HuH-7 (cell line): ENCODE data around the gene CELF2.

Experiments used
- DNase-seq: peaks from one replicate; pipeline ENCODE4 v3.0.0; 2011; ENCODE audit warnings: low spot score

CELF2 gene

GRCh38 chr10:11004144-11005077 is 13.3 kb upstream of the CELF2 start:
- no peak for DNase-seq

DNA sequence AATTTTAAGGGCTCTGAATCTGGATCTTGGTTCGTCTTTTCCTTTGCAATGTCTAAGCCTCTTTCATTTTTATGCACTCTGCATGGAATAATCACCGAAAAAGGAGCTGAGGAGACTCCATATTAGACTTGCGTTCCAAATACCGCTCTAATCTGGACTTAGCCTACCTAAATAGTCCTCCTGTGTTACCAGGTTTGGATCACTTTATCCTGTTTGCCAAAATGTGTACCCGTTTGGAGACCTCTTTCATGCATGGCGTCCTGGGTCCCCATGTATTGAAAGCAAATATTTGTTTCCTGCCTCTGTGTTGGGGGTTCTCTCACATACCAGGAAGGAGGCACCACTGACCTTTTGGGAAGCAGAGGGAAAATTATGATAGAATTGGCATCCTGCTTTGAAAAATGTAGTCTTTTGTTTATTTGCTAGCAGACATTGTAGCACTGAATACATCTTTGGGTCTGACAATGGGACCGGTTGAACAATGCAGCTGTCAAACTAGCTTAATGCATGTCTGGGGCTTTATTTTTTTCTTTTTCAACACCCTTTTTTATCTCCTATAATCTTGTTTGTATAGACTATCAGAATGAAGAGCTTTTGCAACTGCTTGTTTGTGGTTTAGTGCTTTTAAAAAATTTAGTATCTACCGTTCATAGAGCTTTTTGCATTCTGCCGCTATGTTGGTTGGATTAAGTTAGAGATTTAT is 11.8 kb upstream of the CELF2 start:
- no peak for DNase-seq

GRCh38 chr10:11006428-11006825 is 11.2 kb upstream of the CELF2 start:
- DNase-seq, result no peak

DNA sequence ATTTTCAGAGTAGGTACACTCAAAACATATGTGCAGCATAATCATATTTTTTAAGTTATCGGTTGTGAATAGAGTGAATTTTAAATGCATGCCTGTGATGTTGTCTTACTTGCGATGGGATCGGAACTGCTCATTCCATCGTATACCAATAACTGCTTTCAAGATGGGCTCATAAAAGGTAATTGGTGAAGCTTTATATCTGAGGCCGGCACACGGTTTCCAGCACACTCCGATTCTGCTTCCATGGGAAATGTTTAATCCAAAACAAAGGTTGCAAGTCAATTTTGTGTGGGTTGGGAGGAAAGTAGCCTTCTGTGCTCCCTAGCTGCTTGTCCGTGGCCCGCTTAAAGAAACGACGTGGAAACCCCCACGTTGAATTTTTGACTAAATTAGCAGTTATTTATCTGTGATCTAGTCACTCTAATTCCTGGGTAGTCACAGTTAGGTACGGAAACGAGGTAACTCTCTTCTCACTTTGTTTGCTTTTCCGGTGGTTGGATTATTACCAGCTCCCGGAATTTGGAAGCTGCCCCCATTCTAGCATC is 10.1 kb upstream of the CELF2 start:
- no peak for DNase-seq

DNA sequence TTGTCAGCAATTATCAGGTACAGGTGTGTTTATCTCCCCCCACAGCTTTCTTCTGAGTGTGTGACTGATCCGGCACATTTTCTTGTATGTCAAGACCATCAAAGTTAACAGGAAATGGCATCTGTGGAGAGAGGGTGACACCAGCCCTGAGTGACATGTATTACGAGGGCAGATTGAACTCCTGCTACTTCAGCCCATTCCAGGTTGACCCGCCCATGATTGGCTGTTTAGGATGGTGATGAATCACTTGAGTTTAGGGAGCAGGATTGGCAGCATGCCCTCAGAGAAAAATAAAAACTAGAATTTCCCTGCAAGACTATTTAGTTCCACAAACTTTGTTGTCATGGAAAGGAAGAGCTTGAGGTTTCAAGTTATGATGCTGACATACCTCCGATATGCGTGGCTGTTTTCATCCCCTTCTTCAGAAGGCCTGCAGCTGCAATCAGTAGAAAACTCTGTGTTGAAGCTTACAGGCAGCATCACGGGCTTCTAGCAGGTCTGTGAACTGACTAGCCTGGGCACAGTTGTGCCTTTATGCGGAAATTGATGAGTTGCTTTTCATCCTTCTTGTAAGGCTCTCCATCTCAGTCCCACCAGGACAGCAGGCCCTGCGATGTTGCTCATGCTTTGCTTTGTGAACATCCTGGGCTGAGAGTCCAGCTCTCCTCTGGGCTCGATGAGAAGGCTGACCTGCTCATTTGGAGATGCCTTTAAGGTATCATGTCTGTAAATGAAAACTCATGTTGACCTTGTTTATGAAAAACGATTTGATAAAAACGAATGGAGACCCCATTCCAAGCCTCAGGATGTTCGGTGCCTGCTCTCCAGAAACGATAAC is 8.0 kb upstream of the CELF2 start:
- no peak for DNase-seq

DNA sequence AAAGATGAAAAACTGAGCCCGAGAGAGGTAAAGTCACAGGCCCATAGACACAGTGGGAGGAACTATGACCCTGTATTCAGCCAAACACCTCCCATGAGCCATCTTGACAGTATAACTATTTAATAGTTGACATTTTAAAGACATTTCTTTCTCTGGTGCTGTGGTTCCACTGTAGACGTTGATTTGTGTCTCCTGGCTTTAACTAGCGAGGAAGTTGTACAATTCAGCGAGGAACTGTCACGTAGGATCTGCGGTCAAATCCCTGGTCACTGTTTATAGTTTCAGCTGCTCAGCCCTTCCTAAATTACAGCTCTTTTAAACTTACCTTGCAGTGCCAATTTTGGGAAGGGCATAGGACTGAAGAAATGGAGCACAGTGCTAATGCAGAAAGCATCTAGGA is 7.1 kb upstream of the CELF2 start:
- no peak for DNase-seq

GRCh38 chr10:11011436-11011835 is 6.2 kb upstream of the CELF2 start:
- no peak for DNase-seq

- no peak for DNase-seq
These were observed 5.7 kb upstream of the CELF2 start for GRCh38 chr10:11011984-11012383.

GRCh38 chr10:11012421-11013295 is 5.0 kb upstream of the CELF2 start:
- no peak for DNase-seq

- no peak for DNase-seq
These were observed 3.8 kb upstream of the CELF2 start for GRCh38 chr10:11013836-11014235.

- DNase-seq, result no peak
These were observed 2.8 kb upstream of the CELF2 start for GRCh38 chr10:11014671-11015445.

DNA sequence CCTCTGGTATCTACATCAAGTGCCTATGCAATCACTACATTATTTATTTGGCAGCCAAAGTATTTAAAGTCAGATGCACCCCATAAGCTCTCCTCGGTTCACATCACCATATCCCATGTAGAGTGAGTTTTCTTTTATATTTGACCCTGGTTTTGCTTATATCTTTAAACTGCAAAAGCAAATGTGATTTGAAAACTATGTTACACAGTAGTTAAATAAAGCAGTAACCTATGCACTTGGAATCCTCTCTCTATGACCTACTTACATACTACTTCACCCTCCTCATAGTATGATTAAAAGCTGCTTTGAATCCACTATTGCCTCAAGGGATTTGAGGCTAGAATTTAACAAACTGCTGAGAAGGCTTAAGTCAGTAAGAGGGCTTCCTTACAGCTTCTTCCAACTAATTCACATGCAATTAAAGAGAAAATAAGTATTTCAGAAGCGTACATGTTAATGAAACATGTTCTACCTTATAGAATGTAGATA is 2.2 kb upstream of the CELF2 start:
- DNase-seq, result no peak

GRCh38 chr10:11017000-11017569 is 587 bp upstream of the CELF2 start:
- no peak for DNase-seq

DNA sequence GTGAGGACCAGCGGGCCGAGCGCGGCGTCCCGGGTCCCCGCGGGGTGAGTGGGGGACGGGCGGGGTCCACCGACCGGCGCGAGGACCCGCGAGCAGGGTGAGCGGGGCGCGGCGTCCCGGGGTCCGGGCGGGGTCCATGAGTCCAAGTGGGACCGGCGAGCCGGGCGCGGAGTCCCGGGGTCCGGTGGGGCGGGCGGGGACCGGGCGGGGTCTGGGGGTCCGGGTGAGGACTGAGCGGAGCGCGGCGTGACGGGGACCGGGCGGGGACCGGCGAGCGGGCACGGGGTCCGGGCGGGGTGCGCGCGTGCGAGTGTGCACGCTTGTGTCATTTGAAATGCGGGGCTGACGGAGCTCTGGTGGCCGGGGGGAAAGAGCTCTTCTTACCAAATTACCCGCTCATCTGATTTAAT is 765 bp downstream of the CELF2 start:
- DNase-seq, result no peak

DNA sequence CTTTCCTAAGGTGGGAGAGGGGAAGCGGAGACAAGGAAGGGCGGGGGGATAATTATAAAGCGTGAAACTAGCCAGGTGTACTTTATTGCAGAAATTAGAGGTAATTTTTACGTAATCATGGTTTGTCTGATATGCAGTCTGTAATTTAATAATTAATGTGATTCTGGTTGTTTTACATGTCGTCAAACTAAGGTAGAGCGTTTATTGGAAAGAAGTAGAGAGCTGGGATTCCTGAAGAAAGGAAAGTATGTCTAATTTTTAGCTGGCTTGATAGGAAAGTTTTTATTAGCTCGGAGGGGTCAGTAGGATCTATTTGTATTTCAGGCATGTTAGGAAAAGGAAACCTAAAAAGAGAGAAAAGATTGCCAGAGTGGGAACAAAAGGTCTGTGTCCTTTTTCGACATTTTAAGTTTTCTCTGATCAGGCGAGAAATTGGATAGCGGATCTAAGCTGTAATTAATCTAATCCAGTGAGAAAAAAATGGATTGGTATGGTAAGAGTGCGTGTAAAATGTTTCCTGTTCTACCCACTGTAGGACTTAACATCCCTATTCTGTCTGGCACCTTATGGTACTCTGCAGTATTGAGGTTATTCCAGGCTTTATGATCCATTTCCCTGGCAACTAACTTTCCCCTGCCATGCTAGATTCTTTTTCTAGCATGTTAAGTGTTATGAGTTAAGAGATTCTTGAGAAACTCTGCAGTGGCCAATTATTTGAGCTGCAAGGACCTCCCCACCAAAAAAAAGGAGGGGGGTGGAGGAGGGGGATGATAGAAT is 1.4 kb downstream of the CELF2 start:
- DNase-seq, result no peak

- no peak for DNase-seq
These were observed 2.3 kb downstream of the CELF2 start for GRCh38 chr10:11019724-11020547.

GRCh38 chr10:11020548-11020942 is 2.9 kb downstream of the CELF2 start:
- no peak for DNase-seq

GRCh38 chr10:11022213-11022612 is 4.5 kb downstream of the CELF2 start:
- no peak for DNase-seq
